ENCODE results near the gene IL1R2.
"Not testable (repeated sequence)": the region's sequence is repeated elsewhere in the genome, so short reads cannot be mapped to it uniquely, and the experiment has no call there.

IL1R2 gene

DNA sequence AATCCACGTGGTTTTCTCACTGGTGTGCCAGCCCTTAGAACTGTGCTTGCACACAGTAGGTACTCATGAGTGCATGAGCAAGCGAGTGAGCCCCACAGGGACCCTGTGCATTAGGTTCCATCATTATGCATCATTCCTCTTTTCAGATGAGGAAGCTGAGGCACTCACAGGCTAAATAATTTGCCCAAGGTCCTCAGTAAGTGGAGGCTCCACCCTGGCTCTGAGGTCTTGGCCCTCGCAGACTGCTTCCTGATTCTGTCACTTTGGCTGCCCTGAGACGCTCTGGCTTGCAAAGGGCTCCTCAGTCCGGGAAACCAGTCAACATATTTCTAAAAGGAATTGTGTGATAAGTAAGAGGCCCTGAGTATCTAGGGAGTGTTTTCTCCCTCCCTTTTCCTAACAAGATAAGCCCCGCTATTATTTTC is 71.7 kb downstream of the IL1R2 start:
- DNase-seq: no peak

- DNase-seq: no peak
Observed at GRCh38 chr2:102063941-102064678, 72.3 kb downstream of the IL1R2 start.

DNA sequence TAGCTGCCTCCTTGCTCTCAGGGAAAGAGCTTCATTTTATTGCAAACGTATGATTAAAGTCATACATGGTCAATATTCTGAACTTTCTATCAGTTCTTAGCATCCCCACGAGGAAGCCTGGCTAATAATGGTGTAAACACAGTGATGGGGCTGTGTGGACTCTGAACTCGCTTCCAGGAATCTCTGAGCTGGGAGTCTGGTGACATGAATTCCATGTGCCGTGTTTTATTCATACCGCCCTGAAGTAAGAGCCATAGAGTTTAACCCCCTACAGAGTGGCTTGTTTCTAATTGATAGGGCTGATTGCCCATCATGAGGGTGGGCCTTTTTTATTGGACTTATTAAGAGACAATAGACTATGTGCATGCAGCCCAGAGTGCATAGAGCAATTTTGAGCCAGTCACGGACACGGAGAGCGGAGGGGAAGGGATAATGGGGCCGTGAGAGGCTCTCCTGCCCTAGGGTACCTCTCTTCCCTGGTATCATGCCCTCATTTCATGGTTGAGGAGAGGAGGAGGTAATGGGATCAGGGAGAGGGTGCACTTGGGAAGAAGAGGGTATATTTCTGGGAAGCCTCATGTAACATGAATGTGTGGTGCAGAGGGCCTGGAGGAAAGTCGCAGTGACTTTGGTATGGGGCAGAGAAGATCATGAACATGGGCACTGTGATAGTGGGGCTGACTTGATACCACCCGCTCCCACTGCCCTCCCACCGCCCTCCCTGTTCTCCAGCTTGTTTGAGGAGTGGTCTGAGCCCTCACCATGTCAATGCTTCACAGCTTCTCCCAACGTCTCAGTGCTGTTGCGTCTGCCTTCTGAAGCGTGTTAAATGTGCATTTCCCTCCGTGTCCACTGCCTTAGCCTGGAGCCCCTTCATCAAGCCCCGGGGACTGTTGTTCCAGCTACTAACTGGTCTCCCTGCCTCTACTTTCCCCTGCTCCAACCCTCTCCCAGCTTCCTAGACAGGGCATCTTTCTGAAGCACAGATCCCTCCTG is 73.2 kb downstream of the IL1R2 start:
- DNase-seq: no peak

GRCh38 chr2:102065675-102066252 is 74.0 kb downstream of the IL1R2 start:
- no peak for DNase-seq

DNA sequence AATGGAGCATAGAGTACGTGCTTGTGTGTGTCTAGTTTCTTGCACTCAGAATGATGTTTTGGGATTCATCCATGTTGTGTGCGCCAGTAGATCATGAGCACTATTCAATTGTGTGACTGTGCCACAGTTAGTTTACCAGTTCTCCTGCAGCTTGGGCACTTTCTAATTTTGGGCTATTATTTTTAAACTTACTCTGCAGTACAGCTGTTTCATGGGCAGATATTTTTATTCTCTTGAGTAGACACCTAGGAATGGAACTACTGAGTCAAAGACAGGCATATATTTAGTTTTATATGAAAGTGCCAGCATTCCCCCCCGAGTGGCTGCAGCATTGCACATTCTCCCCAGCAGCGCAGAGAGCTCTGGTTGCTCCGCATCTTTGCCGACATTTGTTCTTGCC is 74.8 kb downstream of the IL1R2 start:
- no peak for DNase-seq

- not testable (repeated sequence) for DNase-seq
Observed at GRCh38 chr2:102068126-102068525, 76.4 kb downstream of the IL1R2 start.

GRCh38 chr2:102069311-102069974 is 77.7 kb downstream of the IL1R2 start:
- no peak for DNase-seq

- DNase-seq: no peak
Observed at GRCh38 chr2:102070058-102070642, 78.4 kb downstream of the IL1R2 start.

DNA sequence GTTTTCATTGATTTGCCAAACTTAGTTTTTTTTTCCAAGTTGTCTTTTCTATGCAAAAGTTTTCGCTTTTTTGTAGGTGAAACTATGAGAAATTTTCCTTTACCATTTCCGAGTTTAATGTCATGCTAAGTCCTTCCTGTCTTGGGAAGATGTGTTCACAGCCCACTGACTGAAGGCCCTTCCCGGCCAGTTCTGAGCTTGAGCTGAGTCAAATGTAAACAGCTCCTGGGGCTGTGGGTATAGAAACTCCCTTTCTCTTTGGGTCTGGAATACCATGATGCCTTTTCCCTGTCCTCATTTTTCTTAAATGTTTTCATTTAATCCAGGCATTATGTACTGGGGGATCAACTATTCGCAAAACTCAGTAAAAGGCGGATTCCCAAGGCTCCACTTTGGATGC is 81.0 kb downstream of the IL1R2 start:
- DNase-seq: no peak

DNA sequence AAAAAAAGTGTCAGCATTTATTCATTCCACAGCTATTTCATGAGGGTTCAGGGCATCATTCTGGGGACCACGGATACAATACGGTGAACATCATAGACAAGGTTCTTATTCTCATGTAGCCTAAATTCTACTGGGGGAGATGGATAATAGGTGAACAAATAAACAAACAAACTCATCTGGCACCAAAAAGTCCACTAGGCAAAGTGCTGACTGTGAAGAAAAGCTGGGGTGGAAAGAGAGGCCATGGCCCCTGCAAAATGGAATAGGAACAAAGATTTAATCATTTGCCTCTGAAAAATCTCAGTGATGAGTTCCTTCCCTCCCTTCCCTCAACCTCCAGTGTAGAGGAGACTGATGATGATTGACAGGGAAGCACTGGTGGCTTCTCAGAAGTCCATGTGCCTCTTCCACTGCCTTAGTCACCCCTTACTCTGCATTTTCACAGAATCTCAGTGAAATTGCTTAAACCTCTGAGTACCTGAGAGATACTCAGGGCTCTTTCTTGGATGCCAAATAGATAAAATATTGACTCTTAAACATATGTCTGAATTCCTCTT is 81.5 kb downstream of the IL1R2 start:
- DNase-seq: no peak

DNA sequence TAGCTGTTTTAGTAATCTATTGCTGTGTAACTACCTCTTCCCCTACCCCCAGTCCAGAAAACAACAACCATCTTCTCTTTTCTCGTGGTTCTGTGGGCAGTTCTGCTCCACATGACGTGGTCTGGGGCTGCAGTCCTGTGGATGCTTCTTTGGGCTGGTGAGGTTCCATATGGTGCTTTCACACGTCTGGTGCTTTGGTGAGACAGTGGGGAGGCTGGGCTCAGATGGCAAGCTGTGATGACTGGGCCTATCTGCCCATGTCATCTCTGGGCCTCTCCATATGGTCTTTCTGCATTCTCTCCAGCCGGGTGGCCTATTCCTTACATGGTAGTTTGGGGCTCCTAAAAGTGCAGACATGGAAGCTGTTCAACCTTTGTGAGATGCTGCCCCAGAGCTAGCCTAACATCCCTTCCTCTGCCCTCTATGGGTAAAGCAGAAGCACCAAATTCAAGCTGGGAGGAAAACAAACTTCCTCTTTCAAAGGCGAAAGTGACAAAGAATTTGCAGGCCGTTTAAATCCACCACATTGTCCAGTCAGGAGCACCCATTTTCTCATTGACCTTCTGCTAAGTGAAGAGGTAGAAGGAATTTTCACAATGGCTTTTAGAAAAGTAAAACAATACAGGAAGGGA is 82.5 kb downstream of the IL1R2 start:
- DNase-seq: no peak

DNA sequence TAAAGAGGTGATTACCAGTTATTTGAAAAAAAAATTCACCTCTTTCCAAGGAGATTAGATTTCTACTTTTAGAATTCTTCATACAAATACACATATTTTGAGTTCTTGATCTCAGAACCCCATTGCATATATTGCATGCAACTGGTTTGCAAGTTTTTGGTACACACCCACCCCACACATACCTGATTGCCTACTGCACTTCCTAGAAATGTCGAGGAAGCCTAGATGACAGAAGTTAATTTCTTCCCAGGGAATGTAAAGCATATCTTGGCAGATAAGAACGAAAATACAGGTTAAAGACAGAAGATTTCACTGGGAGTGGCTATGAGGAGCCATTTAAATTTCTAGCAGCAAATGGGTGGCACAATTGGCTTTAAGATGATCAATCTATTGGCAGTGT is 83.7 kb downstream of the IL1R2 start:
- DNase-seq: no peak

DNA sequence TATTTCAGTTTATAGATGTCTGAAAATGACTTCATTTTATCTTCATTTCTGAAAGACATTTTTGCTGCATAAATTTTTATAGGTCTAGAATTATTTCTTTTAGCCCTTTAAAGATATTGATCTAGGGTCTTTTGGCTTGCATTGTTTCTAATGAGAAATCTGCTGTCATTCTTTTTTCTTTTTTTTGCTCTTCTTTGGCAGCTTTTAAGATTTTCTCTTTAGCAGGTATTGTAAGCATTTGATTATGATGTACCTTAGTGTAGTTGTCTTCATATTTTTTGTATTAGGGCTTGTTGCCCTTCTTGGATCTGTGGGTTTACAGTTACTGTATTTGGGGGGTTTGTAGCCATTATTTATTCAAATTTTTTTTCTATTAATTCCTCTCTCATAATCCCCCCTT is 84.8 kb downstream of the IL1R2 start:
- no peak for DNase-seq

Measured in NCI-H2029 treated with DMSO at 0.1 percent for 48 hours (cell line).